ENCODE data around the gene RPL7L1.
A peak's percentile ranks its signal among the peaks of the same experiment; 100 is the strongest.

The RPL7L1 gene

DNA sequence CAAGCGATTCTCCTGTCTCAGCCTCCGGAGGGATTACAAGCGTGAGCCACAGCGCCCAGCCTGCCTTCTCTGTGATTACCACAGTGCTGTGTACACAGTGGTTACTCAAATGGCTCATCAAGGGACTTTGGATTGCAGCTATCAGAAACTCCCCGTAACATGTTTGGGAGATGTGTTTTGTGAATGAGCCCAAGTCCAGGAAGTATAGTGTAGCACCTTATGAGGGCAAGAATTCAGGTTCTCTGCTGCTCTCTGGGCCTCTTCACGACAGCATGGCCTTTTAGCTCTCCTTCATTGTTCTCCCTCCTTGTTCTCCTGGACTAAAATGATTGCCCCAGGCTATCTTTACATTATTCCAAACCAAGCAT, 34.1 kb upstream of the RPL7L1 start:
- Histone ChIP-seq H3K4me1 (ENCODE audit: control insufficient read depth, insufficient read depth, low read length) (no peaks in the 10 kb centered on the region), H3K36me3 (ENCODE audit: control insufficient read depth in 2 of 2, insufficient read depth in 1 of 2, low read length in 2 of 2) (no peaks in the 10 kb centered on the region), H3K4me3 (ENCODE audit: low read depth, low read length) (no peak overlapping the region), H3K27ac (ENCODE audit: extremely low read depth, low read depth, low read length) (no peak overlapping the region), H3K9me3 (ENCODE audit: control insufficient read depth, insufficient read depth, low read depth, low read length) (no peaks in the 10 kb centered on the region)
- ChIA-PET POLR2A (interaction anchor here (0.8 to 0.9 kb wide), 2 partner anchors 34 to 100 kb away, joined by 4 read pairs; partner anchors contain the start of genes RPL7L1 and TBCC), CTCF (interaction anchor here (0.6 to 1.1 kb wide), 2 partner anchors 72 to 183 kb away, joined by 3 read pairs; no protein-coding TSS in a partner anchor)
- TF ChIP-seq, protein P1, sequence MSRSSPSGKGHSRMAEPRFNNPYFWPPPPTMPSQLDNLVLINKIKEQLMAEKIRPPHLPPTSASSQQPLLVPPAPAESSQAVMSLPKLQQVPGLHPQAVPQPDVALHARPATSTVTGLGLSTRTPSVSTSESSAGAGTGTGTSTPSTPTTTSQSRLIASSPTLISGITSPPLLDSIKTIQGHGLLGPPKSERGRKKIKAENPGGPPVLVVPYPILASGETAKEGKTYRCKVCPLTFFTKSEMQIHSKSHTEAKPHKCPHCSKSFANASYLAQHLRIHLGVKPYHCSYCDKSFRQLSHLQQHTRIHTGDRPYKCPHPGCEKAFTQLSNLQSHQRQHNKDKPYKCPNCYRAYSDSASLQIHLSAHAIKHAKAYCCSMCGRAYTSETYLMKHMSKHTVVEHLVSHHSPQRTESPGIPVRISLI (tag by site-specific recombination; IDR thresholded peaks at IDR 0.05) = 0 out of 2 replicates have a peak, but pooled peaks have one; percentile 6
- no peak for TF ChIP-seq ZNF114 (tag by site-specific recombination; IDR thresholded peaks at IDR 0.05)

DNA sequence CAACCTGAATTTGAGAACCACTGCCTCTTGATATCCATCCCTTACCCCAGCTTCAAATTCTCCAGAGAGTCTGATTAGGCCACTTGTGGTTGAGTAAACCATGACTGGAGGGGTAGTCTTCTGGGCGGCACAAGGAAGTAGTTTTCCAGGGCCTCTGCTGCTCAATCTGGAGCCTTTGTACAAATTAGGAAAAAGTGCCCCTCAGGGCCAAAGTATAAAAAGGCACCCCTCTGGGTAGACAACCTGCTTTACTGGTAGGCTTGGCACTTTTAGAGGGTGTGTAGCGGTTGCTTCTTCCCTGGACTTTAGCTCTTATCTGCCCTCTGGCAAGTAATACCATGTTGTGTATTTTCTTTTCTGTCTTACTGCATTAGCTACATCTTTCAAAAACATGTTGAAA, 32.9 kb upstream of the RPL7L1 start:
- Histone ChIP-seq H3K4me1 (ENCODE audit: control insufficient read depth, insufficient read depth, low read length) (no peaks in the 10 kb centered on the region), H3K36me3 (ENCODE audit: control insufficient read depth in 2 of 2, insufficient read depth in 1 of 2, low read length in 2 of 2) (no peaks in the 10 kb centered on the region), H3K9me3 (ENCODE audit: control insufficient read depth, insufficient read depth, low read depth, low read length) (no peaks in the 10 kb centered on the region), H3K27ac (ENCODE audit: extremely low read depth, low read depth, low read length) (no peak overlapping the region), H3K4me3 (ENCODE audit: low read depth, low read length) (no peak overlapping the region)
- ChIA-PET POLR2A (no interaction called here), CTCF (no interaction called here)
- no peak for TF ChIP-seq ZNF658 (tag by site-specific recombination; IDR thresholded peaks at IDR 0.05)
- TF ChIP-seq ZNF404 (tag by site-specific recombination; IDR thresholded peaks at IDR 0.05) = no peak
- peak; percentile 79 for TF ChIP-seq PRDM10 (tag by site-specific recombination; IDR thresholded peaks at IDR 0.05)
- peak; percentile 41; the same call in 1 of the 2 replicates for TF ChIP-seq ZBTB8A (tag by site-specific recombination; IDR thresholded peaks at IDR 0.05)
- TF ChIP-seq FEZF1 (tag by site-specific recombination; IDR thresholded peaks at IDR 0.05) = 0 out of 2 replicates have a peak, but pooled peaks have one; percentile 14

DNA sequence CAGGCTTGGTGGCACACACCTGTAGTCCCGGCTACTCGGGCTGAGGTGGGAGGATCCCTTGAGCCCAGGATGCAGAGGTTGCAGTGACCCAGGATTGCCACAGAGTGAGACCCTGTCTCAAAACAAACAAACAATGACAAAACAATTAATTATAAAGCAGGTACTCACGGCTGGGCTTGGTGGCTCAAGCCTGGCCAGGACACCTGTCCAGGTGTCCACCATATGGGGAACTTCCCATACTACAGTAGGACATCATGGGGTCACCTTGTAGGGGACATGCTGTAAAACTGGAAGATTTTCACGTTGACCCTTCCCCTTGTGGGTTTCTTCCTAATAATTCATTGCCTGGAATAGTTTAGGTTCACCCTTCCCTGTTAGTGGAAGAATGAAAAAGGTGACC, 30.7 kb upstream of the RPL7L1 start:
- no peaks in the 10 kb centered on the region for H3K9me3 ChIP-seq (ENCODE audit: control insufficient read depth, insufficient read depth, low read depth, low read length)
- ChIA-PET POLR2A (no interaction called here), CTCF (interaction anchor here (0.6 to 0.7 kb wide), 2 partner anchors 29 to 114 kb away, joined by 3 to 6 read pairs; no protein-coding TSS in a partner anchor)
- H3K27ac ChIP-seq (ENCODE audit: extremely low read depth, low read depth, low read length) = no peak overlapping the region
- no peaks in the 10 kb centered on the region; a peak in 1 of 3 replicates for H3K36me3 ChIP-seq (ENCODE audit: control insufficient read depth in 2 of 2, insufficient read depth in 1 of 2, low read length in 2 of 2)
- no peak overlapping the region for H3K4me3 ChIP-seq (ENCODE audit: low read depth, low read length)
- no peaks in the 10 kb centered on the region for H3K4me1 ChIP-seq (ENCODE audit: control insufficient read depth, insufficient read depth, low read length)
- TF ChIP-seq ZBTB6 (tag by site-specific recombination; IDR thresholded peaks at IDR 0.05) (no peak), ZNF677 (tag by site-specific recombination; IDR thresholded peaks at IDR 0.05) (no peak), ZFP41 (tag by site-specific recombination; IDR thresholded peaks at IDR 0.05; ENCODE audit: borderline replicate concordance) (no peak), ZNF488 (tag by site-specific recombination; IDR thresholded peaks at IDR 0.05) (no peak), ZNF837 (tag by site-specific recombination; IDR thresholded peaks at IDR 0.05) (no peak), ZNF707 (tag by site-specific recombination; IDR thresholded peaks at IDR 0.05) (no peak), ZNF530 (tag by site-specific recombination; IDR thresholded peaks at IDR 0.05; ENCODE audit: low read depth) (no peak), ZNF785 (tag by site-specific recombination; IDR thresholded peaks at IDR 0.05) (no peak), ZNF433 (tag by site-specific recombination; IDR thresholded peaks at IDR 0.05; ENCODE audit: low read depth) (no peak), ZNF571 (tag by site-specific recombination; IDR thresholded peaks at IDR 0.05) (no peak), ZBTB44 (tag by site-specific recombination; IDR thresholded peaks at IDR 0.05) (no peak), ZSCAN23 (tag by site-specific recombination; IDR thresholded peaks at IDR 0.05) (no peak)
- TF ChIP-seq, protein P2, sequence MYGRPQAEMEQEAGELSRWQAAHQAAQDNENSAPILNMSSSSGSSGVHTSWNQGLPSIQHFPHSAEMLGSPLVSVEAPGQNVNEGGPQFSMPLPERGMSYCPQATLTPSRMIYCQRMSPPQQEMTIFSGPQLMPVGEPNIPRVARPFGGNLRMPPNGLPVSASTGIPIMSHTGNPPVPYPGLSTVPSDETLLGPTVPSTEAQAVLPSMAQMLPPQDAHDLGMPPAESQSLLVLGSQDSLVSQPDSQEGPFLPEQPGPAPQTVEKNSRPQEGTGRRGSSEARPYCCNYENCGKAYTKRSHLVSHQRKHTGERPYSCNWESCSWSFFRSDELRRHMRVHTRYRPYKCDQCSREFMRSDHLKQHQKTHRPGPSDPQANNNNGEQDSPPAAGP (tag by site-specific recombination; IDR thresholded peaks at IDR 0.05) = no peak
- TF ChIP-seq, protein P3, sequence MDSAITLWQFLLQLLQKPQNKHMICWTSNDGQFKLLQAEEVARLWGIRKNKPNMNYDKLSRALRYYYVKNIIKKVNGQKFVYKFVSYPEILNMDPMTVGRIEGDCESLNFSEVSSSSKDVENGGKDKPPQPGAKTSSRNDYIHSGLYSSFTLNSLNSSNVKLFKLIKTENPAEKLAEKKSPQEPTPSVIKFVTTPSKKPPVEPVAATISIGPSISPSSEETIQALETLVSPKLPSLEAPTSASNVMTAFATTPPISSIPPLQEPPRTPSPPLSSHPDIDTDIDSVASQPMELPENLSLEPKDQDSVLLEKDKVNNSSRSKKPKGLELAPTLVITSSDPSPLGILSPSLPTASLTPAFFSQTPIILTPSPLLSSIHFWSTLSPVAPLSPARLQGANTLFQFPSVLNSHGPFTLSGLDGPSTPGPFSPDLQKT (IDR thresholded peaks at IDR 0.05; ENCODE audit: borderline replicate concordance, low read depth, low read length) = no peak
